Neural progenitor cell (in vitro differentiated cells): Measurements from ENCODE around the gene MMP20.

Experiments
- CTCF ChIP-seq: fragments of 200-600 bp; sonication (generic); IDR thresholded peaks from 2 replicates; pipeline ENCODE4 v1.5.1; 2017; ENCODE audit warnings: antibody characterized with exemption, mild to moderate bottlenecking
- EZH2 ChIP-seq: fragments of 200-600 bp; sonication (generic); IDR thresholded peaks from 2 replicates; pipeline ENCODE4 v1.6.1; 2017; ENCODE audit warnings: antibody characterized with exemption, mild to moderate bottlenecking, moderate library complexity
- EZH2phosphoT487 ChIP-seq: fragments of 200-600 bp; sonication (generic); IDR thresholded peaks from 2 replicates; pipeline ENCODE4 v1.6.1; 2017; ENCODE audit warnings: antibody characterized with exemption

GRCh38 chr11:102527684-102528083 is 97.4 kb downstream of the MMP20 start:
- TF ChIP-seq CTCF (no peak), EZH2 (no peak), EZH2phosphoT487 (no peak)
